ENCODE results near the gene LIPE.
A peak's percentile ranks its signal among the peaks of the same experiment; 100 is the strongest.

DNA sequence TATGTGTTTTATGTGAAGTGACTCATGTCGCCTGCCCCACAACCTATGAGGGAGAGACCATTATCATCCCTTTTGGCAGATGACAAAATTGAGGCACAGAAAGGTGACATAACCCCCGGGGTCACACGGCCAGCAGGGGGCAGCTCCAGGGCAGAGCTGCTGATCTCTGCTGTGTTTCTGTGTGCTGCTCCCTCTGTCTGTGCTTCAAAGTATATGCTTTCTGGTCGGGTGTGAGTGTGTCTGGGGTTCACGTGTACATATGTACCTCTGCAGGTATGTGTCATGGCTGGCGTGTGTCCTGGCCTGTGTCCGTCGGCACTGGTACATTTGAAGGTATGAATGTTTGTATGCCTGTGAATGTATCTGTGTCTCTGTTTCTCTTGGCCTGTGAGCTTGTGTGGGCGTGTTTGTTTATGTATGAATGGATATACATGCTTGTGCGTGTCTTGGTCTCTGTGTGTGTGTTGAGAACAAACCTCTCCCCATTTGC, 7.1 kb downstream of the LIPE start:
- TF ChIP-seq, protein P1, sequence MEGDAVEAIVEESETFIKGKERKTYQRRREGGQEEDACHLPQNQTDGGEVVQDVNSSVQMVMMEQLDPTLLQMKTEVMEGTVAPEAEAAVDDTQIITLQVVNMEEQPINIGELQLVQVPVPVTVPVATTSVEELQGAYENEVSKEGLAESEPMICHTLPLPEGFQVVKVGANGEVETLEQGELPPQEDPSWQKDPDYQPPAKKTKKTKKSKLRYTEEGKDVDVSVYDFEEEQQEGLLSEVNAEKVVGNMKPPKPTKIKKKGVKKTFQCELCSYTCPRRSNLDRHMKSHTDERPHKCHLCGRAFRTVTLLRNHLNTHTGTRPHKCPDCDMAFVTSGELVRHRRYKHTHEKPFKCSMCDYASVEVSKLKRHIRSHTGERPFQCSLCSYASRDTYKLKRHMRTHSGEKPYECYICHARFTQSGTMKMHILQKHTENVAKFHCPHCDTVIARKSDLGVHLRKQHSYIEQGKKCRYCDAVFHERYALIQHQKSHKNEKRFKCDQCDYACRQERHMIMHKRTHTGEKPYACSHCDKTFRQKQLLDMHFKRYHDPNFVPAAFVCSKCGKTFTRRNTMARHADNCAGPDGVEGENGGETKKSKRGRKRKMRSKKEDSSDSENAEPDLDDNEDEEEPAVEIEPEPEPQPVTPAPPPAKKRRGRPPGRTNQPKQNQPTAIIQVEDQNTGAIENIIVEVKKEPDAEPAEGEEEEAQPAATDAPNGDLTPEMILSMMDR (IDR thresholded peaks at IDR 0.05): peak; percentile 17 to 37 (median 27)
- TF ChIP-seq POLR2A (IDR thresholded peaks at IDR 0.05): no peak

Data from tibial nerve (tissue), 3 donors.